Vagina (tissue), 2 donors: ENCODE measurements around the gene LRRC3B.

ENCODE experiments used
- CTCF ChIP-seq, 3 experiments: fragments of 450-650 bp in 2 of 3; fragments of 200-600 bp in 1 of 3; sonication (generic) in 1 of 3; IDR thresholded peaks; one replicate each; pipeline ENCODE4 v1.5.1; 2017 to 2019; ENCODE audit warnings: antibody characterized with exemption in 3 of 3, mild to moderate bottlenecking in 2 of 3, moderate library complexity in 2 of 3
- POLR2A ChIP-seq, 2 donors: fragments of 450-650 bp; IDR thresholded peaks; one replicate each; pipeline ENCODE4 v1.6.1; 2017; ENCODE audit warnings: antibody characterized with exemption in 2 of 2, mild to moderate bottlenecking in 2 of 2, moderate library complexity in 2 of 2
- POLR2AphosphoS5 ChIP-seq, 2 donors: sonication (generic); formaldehyde crosslinking; IDR thresholded peaks; one replicate each; pipeline ENCODE4 v1.9.0; 2017; ENCODE audit warnings: antibody characterized with exemption in 2 of 2, mild to moderate bottlenecking in 2 of 2, low read depth in 1 of 2; ENCODE audit not compliant: insufficient read depth in 1 of 2

GRCh38 chr3:26639339-26639738 lies 16.8 kb downstream of the LRRC3B start:
- TF ChIP-seq CTCF (IDR thresholded peaks at IDR 0.05) (no peak), POLR2A (IDR thresholded peaks at IDR 0.05) (no peak), POLR2AphosphoS5 (IDR thresholded peaks at IDR 0.05; ENCODE audit: insufficient read depth in 1 of 2, low read depth in 1 of 2) (no peak)
